Erythroblast (primary cell): ENCODE measurements around the gene PRSS8.

Experiments used
- GATA1 ChIP-seq: IDR thresholded peaks from 2 replicates; pipeline ENCODE4 v1.6.1; 2011; ENCODE audit warnings: low read depth, mild to moderate bottlenecking, control low read depth, low read length, moderate library complexity
- POLR2A ChIP-seq: IDR thresholded peaks from 2 replicates; pipeline ENCODE4 v1.6.1; 2011; ENCODE audit warnings: mild to moderate bottlenecking, low read length

DNA sequence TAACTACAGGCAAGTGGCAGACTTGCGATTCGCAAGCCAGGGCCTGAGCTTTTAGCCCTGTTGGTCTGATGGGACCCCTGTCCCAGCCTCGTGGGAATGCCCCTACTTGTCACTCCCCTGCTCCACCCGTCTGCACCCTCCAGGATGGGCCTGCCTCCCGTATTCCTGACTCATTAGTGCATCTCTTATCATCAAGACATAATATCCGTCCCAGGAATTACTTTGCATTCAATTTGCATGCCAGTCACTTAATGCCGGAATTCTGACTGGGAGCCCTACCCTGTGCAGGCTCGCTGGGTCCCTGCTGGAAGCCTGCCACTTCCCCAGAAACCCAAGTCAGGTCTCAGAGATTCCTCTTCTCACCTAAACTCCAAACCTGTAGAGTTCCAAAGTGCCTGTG, 50.1 kb downstream of the PRSS8 start:
- no peak for TF ChIP-seq POLR2A
- no peak for TF ChIP-seq GATA1
